Astrocyte (in vitro differentiated cells and primary cell): Measurements from ENCODE around the gene HYI.

ENCODE experiments used
- CTCF ChIP-seq: IDR thresholded peaks from 2 replicates; pipeline ENCODE4 v1.5.1; 2011; ENCODE audit warnings: low read depth, mild to moderate bottlenecking, inconsistent platforms, low read length, moderate library complexity; ENCODE audit not compliant: insufficient read depth
- EZH2 ChIP-seq: IDR thresholded peaks from 2 replicates; pipeline ENCODE4 v1.6.1; 2012; ENCODE audit warnings: mild to moderate bottlenecking, low read length, inconsistent platforms; ENCODE audit not compliant: insufficient read depth

GRCh38 chr1:43404353-43404752, 49.4 kb downstream of the HYI start:
- TF ChIP-seq CTCF (no peak), EZH2 (no peak)
